Measurements from ENCODE around the gene SNTG2.
A peak's percentile ranks its signal among the peaks of the same experiment; 100 is the strongest.
"Not testable (repeated sequence)": the region's sequence is repeated elsewhere in the genome, so short reads cannot be mapped to it uniquely, and the experiment has no call there.

The SNTG2 gene

GRCh38 chr2:1403565-1403964 is 452.9 kb downstream of the SNTG2 start:
- DNase-seq (ENCODE audit: low read depth) = no peak
- no peak for TF ChIP-seq CTCF (IDR thresholded peaks at IDR 0.05; ENCODE audit: insufficient read depth, low read depth, low read length, missing control alignments)
- H3K4me3 ChIP-seq (ENCODE audit: low read length) = no peak overlapping the region

GRCh38 chr2:1405124-1405523 is 454.5 kb downstream of the SNTG2 start:
- no peak overlapping the region for H3K4me3 ChIP-seq (ENCODE audit: low read length)
- TF ChIP-seq CTCF (IDR thresholded peaks at IDR 0.05; ENCODE audit: insufficient read depth, low read depth, low read length, missing control alignments) = no peak
- DNase-seq (ENCODE audit: low read depth) = no peak

GRCh38 chr2:1405967-1406366 is 455.3 kb downstream of the SNTG2 start:
- no peak overlapping the region for H3K4me3 ChIP-seq (ENCODE audit: low read length)
- DNase-seq (ENCODE audit: low read depth) = peak; percentile 42
- no peak for TF ChIP-seq CTCF (IDR thresholded peaks at IDR 0.05; ENCODE audit: insufficient read depth, low read depth, low read length, missing control alignments)

GRCh38 chr2:1406434-1406833 is 455.8 kb downstream of the SNTG2 start:
- no peak overlapping the region for H3K4me3 ChIP-seq (ENCODE audit: low read length)
- no peak for TF ChIP-seq CTCF (IDR thresholded peaks at IDR 0.05; ENCODE audit: insufficient read depth, low read depth, low read length, missing control alignments)
- DNase-seq (ENCODE audit: low read depth) = no peak

- TF ChIP-seq CTCF (IDR thresholded peaks at IDR 0.05; ENCODE audit: insufficient read depth, low read depth, low read length, missing control alignments) = no peak
- no peak overlapping the region for H3K4me3 ChIP-seq (ENCODE audit: low read length)
- DNase-seq (ENCODE audit: low read depth) = no peak
These were observed 457.5 kb downstream of the SNTG2 start for GRCh38 chr2:1407950-1408675.

- DNase-seq (ENCODE audit: low read depth) = no peak
- H3K4me3 ChIP-seq (ENCODE audit: low read length) = no peak within 1 kb of the TSS
- no peak for TF ChIP-seq CTCF (IDR thresholded peaks at IDR 0.05; ENCODE audit: insufficient read depth, low read depth, low read length, missing control alignments)
These were observed 462.6 kb downstream of the SNTG2 start, which contains the start of gene TPO for GRCh38 chr2:1413156-1413710. TSS of gene TPO (plus strand) at chr2:1413463. CDS start at chr2:1414409, 946 bp downstream.

- no peak for TF ChIP-seq CTCF (IDR thresholded peaks at IDR 0.05; ENCODE audit: insufficient read depth, low read depth, low read length, missing control alignments)
- DNase-seq (ENCODE audit: low read depth) = no peak
- no peak overlapping the region for H3K4me3 ChIP-seq (ENCODE audit: low read length)
These were observed 463.5 kb downstream of the SNTG2 start for GRCh38 chr2:1414121-1414520.

- not testable (repeated sequence) for DNase-seq (ENCODE audit: low read depth); H3K4me3 ChIP-seq (ENCODE audit: low read length)
These were observed 464.3 kb downstream of the SNTG2 start for GRCh38 chr2:1414901-1415300.

Data from epithelial cell of esophagus (primary cell).